NCI-H510A treated with DMSO at 0.1 percent for 48 hours (cell line): ENCODE results near the gene TMCC2.
"Not testable (repeated sequence)": the region's sequence is repeated elsewhere in the genome, so short reads cannot be mapped to it uniquely, and the experiment has no call there.

Source experiments
- DNase-seq: peaks from one replicate; lab custom pipeline; 2025; lab: John Stamatoyannopoulos, UW

TMCC2 gene

GRCh38 chr1:205261946-205262691, 34.4 kb downstream of the TMCC2 start:
- DNase-seq = no peak

DNA sequence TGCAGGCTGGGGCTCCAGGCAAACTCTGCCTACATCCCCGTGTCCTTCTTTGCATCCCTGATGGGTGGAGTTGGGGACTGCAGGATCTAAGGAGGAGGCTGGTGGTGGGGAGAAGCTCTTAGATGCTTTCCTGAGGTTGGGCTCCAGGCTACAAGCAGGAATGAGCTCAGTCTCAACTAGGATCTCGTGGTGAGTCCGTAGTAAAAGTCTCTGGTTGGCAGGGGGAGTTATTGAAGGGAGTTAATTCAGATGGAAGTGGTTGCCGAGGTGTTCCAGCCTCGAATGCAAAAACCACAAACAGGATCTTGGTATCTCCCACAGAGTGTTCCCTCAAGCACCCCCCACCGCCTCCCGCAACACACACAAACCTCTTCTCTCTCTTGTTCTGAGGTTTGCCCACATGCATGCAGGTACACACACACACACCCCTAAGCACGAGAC, 35.0 kb downstream of the TMCC2 start:
- DNase-seq = no peak

- DNase-seq = no peak
These were observed 35.9 kb downstream of the TMCC2 start for GRCh38 chr1:205263580-205264190.

GRCh38 chr1:205266611-205267305, 39.0 kb downstream of the TMCC2 start:
- DNase-seq = no peak

DNA sequence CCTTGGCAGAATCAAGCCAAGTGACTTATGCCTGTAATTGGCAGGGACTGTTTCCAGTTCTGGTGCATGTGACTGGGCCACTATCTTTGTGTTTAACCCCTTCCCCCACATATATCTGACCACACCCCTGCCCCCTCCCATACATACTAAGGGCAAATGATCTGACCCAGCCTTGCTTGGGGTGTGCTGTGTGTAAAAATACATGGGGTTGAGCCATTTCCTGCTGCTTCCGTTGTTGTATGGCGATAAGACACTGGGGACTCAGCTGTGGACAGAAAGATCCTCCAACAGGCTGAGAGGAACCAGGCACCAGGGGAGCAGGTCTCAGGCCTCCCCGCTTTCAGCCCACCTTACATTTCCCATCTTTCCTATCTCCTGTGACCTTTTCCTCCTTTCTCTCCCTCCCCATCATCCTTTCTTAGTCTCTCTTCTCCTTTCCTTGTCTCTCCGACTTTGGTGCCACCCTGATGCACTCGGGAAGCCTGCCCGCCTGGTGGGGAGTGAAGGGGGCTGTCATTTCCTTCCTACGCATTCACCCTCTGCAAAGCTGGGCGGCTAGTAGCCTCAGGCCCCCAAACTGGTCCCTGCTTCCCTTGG, 39.7 kb downstream of the TMCC2 start:
- no peak for DNase-seq

DNA sequence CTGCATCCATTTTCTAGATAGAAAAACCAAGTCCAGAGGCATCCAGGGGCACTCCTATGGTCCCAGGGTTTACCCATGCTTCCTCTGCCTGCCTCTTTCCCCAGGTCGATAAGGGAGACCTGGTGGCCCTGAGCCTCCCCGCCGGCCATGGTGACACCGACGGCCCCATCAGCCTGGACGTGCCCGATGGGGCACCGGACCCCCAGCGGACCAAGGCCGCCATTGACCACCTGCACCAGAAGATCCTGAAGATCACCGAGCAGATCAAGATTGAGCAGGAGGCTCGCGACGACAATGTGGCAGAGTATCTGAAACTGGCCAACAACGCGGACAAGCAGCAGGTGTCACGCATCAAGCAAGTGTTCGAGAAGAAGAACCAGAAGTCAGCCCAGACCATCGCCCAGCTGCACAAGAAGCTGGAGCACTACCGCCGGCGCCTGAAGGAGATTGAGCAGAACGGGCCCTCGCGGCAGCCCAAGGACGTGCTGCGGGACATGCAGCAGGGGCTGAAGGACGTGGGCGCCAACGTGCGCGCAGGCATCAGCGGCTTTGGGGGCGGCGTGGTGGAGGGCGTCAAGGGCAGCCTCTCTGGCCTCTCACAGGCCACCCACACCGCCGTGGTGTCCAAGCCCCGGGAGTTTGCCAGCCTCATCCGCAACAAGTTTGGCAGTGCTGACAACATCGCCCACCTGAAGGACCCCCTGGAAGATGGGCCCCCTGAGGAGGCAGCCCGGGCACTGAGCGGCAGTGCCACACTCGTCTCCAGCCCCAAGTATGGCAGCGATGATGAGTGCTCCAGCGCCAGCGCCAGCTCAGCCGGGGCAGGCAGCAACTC, 41.3 kb downstream of the TMCC2 start:
- no peak for DNase-seq

- DNase-seq = no peak
These were observed 42.0 kb downstream of the TMCC2 start for GRCh38 chr1:205269711-205270110.

- no peak for DNase-seq
These were observed 42.5 kb downstream of the TMCC2 start for GRCh38 chr1:205270271-205270670.

DNA sequence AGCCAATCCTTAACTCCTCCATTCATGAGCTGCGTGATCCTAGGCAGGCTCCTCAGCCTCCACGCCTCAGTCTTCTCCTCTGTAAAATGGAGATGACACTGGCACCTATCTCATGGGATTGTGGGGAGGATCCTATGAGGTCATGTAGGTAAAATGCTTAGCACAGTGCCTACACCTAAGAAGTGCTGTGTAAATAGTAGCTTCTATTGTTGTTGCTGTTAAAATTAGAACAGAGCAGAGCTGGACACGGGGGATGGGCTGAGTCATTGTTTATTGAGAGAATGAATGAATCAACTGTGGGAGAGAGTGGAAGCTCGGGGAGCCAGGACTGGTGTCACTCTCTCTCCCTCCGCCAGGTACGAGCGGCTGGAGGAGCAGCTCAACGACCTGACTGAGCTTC, 43.0 kb downstream of the TMCC2 start:
- DNase-seq = peak; percentile 64

DNA sequence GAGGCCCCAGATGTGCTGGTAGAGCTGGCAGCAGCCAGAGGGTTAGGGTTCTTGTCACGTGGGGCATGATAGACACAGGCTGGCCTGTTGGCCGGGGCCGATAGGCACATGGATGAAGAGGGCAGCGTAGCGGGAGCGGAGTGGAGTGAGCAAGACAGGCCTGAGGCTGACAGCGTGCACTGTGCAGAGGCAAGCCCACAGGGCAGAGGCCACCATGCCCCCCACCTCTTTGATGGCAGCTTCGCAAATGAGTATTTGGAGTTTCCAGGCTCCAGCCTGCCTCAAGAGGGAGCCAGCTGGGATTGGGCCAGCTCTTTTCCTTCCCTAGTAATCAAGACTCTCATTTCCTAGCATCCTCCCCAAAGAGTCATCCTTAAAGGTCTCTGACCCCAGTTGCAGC, 43.5 kb downstream of the TMCC2 start:
- no peak for DNase-seq

DNA sequence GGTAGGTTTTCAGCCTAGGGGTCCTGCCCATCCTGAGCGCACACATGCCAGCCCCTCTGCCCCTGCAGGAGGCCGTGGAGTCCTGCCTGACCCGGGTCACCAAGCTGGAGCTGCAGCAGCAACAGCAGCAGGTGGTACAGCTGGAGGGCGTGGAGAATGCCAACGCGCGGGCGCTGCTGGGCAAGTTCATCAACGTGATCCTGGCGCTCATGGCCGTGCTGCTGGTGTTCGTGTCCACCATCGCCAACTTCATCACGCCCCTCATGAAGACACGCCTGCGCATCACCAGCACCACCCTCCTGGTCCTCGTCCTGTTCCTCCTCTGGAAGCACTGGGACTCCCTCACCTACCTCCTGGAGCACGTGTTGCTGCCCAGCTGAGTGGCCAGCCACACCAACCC, 44.0 kb downstream of the TMCC2 start:
- no peak for DNase-seq

- DNase-seq = no peak
These were observed 44.8 kb downstream of the TMCC2 start for GRCh38 chr1:205272536-205272935.

DNA sequence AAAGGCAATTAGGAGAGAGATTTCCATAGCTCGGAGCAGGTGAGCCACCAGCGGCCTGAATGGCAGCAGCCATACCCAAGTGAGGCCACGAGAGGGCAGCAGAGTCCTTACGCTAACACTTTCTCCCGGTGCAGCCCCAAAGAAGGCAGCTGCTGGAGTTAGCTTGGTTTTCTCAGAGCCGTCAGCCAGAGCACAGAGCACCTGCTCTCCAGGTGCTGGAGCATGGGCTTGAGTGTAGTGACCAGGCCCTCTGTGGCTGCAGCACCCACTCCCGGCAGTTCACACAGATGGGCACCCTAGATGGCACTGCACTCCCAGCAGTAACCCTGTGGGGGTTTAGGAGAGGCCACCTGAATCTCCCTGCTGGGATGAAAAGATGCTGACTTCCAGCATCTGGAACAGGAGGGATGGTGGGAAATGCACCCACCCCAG, 45.8 kb downstream of the TMCC2 start:
- DNase-seq = peak; percentile 96

GRCh38 chr1:205274041-205274691, 46.4 kb downstream of the TMCC2 start:
- no peak for DNase-seq

- DNase-seq = peak; percentile 68
These were observed 47.4 kb downstream of the TMCC2 start for GRCh38 chr1:205275133-205275532.

- DNase-seq = no peak
These were observed 48.4 kb downstream of the TMCC2 start for GRCh38 chr1:205275916-205276688.

- DNase-seq = no peak
These were observed 48.9 kb downstream of the TMCC2 start for GRCh38 chr1:205276689-205277065.

DNA sequence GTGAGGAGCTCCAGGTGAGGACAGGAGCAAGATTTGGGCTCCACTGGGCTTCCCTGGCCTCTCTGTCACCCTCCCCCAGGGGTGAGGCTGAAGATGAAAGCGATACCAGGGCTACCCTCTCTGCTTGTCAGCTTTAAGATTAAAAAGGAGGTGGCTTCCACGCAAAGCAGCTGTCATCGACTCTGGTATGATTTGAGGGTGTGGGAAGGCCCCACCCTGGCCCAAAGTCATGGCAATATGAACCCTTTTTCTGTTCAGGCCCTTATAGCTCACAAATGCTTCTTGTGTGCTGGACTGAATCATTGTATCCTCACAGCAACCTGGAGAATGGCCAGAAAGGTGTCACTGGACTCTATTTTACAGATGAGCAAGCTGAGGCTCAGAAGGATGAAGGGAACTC, 52.2 kb downstream of the TMCC2 start:
- no peak for DNase-seq

GRCh38 chr1:205280666-205281395, 53.1 kb downstream of the TMCC2 start:
- not testable (repeated sequence) for DNase-seq
